HCT116 (cell line): ENCODE data around the gene NEUROG3.

Experiments used
- CEBPB ChIP-seq: IDR thresholded peaks from 2 replicates; pipeline ENCODE4 v1.6.1; 2012; ENCODE audit warnings: low read depth
- POLR2AphosphoS5 ChIP-seq: IDR thresholded peaks from 2 replicates; pipeline ENCODE4 v1.6.1; 2011; ENCODE audit warnings: mild to moderate bottlenecking, low read depth, low read length, moderate library complexity

DNA sequence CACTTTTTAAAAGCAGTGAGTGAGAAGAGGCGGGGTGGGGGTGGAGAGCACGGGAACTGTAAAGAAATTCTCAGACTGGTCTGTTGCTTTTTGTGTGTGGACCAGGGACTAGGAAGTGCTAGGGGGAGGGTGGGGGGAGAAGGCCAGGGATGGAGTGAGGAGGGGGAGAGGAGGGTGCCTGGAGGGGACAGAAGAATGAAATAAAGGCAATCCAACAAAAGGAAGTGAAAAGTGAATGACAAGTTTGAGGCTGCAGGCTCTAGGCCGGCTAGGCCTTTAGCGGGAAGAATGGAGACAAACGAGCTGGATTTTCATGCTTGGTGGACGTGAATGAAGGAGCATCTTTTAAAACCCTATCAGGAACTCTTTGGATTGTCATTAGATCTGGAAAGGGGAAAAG lies 13.7 kb downstream of the NEUROG3 start:
- TF ChIP-seq POLR2AphosphoS5, result no peak
- TF ChIP-seq CEBPB, result no peak
